ENCODE data around the gene COX4I2.
"Not testable (repeated sequence)": the region's sequence is repeated elsewhere in the genome, so short reads cannot be mapped to it uniquely, and the experiment has no call there.

COX4I2 gene

DNA sequence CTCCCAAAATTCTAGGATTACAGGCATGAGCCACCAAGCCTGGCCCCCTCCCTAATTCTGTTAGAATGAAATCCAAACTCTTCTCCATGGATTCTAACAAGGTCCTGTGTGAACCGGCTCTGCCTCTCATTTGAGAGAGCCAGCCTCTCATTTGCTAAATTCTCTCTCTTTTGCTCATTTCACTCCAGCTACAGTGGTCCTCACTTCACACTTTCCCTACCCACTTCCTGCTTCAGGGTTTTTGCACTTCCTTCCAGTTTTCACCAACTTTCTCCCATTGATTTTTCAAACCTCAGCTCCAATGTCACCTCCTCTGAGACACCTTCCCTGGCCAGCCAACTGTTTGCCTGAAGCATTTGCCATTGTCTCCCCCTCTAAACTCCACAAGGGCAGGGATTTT, 5.1 kb downstream of the COX4I2 start:
- H3K27ac Mint-ChIP-seq (ENCODE audit: low read depth), result peak overlapping the region; percentile 8
- no peaks in the 10 kb centered on the region for H3K9me3 Mint-ChIP-seq
- H3K36me3 Mint-ChIP-seq (ENCODE audit: insufficient read depth), result no peaks in the 10 kb centered on the region
- H3K27me3 Mint-ChIP-seq, result peaks cover 15% of the 10 kb centered on the region
- peaks cover 15% of the 10 kb centered on the region for H3K4me1 Mint-ChIP-seq
- DNase-seq (ENCODE audit: low spot score in 2 of 2), result no peak
- ATAC-seq (replicated peaks; ENCODE audit: extremely low read depth, poor library complexity, severe bottlenecking), result no peak
- H3K4me3 Mint-ChIP-seq, result peak overlapping the region; percentile 15

DNA sequence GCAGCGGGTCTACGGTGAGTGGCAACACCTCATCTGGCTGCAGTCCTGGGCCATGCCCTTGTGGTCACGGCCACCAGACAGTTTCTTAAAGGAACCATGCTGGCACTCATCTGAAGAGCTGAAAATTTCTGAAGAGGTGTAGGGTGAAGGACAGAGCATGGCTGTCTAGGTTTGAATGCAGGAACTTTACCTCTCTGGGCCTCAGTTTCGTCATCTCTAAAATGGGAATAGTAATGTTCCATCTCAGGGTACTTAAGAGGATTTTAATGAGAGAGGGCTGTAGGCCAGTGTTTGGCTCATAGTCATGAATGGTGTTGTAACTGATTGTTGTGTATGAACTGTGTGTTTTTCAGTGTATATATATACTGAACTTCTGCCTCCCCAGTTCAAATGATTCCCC, 5.8 kb downstream of the COX4I2 start:
- Mint-ChIP-seq H3K4me1 (peaks cover 15% of the 10 kb centered on the region), H3K27me3 (peaks cover 15% of the 10 kb centered on the region), H3K4me3 (no peak overlapping the region), H3K36me3 (ENCODE audit: insufficient read depth) (no peaks in the 10 kb centered on the region), H3K27ac (ENCODE audit: low read depth) (no peak overlapping the region), H3K9me3 (no peaks in the 10 kb centered on the region)
- no peak for DNase-seq (ENCODE audit: low spot score in 2 of 2)
- ATAC-seq (replicated peaks; ENCODE audit: extremely low read depth, poor library complexity, severe bottlenecking), result no peak

DNA sequence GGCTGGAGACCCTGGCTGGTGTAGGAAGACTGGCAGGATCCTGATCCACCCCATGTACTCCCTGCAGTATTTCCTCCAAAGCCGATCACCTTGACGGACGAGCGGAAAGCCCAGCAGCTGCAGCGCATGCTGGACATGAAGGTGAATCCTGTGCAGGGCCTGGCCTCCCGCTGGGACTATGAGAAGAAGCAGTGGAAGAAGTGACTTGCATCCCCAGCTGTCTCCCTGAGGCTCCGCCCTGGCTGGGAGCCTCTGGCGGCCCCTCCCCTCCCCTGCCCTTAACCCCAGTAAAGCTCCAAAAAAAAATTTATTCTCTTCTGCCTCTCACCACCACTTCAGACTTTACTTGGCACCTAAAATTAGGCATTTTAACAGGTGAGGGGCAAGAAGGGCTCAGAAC, 7.0 kb downstream of the COX4I2 start:
- Mint-ChIP-seq H3K4me1 (peaks cover 15% of the 10 kb centered on the region), H3K27ac (ENCODE audit: low read depth) (no peak overlapping the region), H3K36me3 (ENCODE audit: insufficient read depth) (no peaks in the 10 kb centered on the region), H3K27me3 (peaks cover 12% of the 10 kb centered on the region), H3K4me3 (no peak overlapping the region), H3K9me3 (no peaks in the 10 kb centered on the region)
- no peak for DNase-seq (ENCODE audit: low spot score in 2 of 2)
- no peak for ATAC-seq (replicated peaks; ENCODE audit: extremely low read depth, poor library complexity, severe bottlenecking)

- not testable (repeated sequence) for ATAC-seq (replicated peaks; ENCODE audit: extremely low read depth, poor library complexity, severe bottlenecking); H3K9me3 Mint-ChIP-seq; H3K27ac Mint-ChIP-seq (ENCODE audit: low read depth); H3K4me3 Mint-ChIP-seq; H3K27me3 Mint-ChIP-seq; DNase-seq (ENCODE audit: low spot score in 2 of 2); H3K36me3 Mint-ChIP-seq (ENCODE audit: insufficient read depth); H3K4me1 Mint-ChIP-seq
Observed at GRCh38 chr20:31648104-31648503, 10.4 kb downstream of the COX4I2 start.

- H3K4me1 Mint-ChIP-seq, result no peaks in the 10 kb centered on the region
- H3K27me3 Mint-ChIP-seq, result no peaks in the 10 kb centered on the region
- no peak overlapping the region for H3K4me3 Mint-ChIP-seq
- H3K9me3 Mint-ChIP-seq, result no peaks in the 10 kb centered on the region
- no peak for ATAC-seq (replicated peaks; ENCODE audit: extremely low read depth, poor library complexity, severe bottlenecking)
- DNase-seq (ENCODE audit: low spot score in 2 of 2), result no peak
- H3K27ac Mint-ChIP-seq (ENCODE audit: low read depth), result no peak overlapping the region
- no peaks in the 10 kb centered on the region for H3K36me3 Mint-ChIP-seq (ENCODE audit: insufficient read depth)
Observed at GRCh38 chr20:31652917-31653396, 15.2 kb downstream of the COX4I2 start.

DNA sequence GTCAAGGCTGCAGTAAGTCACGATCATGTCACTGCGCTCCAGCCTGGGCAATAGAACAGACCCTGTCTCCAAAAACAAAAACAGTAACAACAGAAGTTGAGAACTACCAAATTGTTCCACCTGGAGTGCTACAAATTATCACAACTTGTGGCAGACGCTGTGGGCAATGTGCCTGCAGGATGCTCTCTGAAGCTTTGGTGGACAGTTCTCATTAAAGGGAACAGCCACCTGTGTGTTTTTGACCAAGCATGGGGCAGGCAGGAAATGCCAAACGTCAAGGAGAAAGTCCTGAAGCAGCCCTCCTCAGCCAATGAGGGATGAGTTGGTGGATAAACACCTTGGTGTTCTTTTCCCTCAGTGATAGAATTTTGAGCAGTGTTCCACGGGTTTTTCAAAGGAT, 15.8 kb downstream of the COX4I2 start:
- Mint-ChIP-seq H3K27ac (ENCODE audit: low read depth) (no peak overlapping the region), H3K27me3 (no peaks in the 10 kb centered on the region), H3K36me3 (ENCODE audit: insufficient read depth) (no peaks in the 10 kb centered on the region), H3K4me1 (no peaks in the 10 kb centered on the region), H3K4me3 (no peak overlapping the region), H3K9me3 (no peaks in the 10 kb centered on the region)
- no peak for DNase-seq (ENCODE audit: low spot score in 2 of 2)
- no peak for ATAC-seq (replicated peaks; ENCODE audit: extremely low read depth, poor library complexity, severe bottlenecking)

GRCh38 chr20:31654534-31654933, 16.8 kb downstream of the COX4I2 start:
- Mint-ChIP-seq H3K27ac (ENCODE audit: low read depth) (no peak overlapping the region), H3K4me1 (no peaks in the 10 kb centered on the region), H3K4me3 (no peak overlapping the region), H3K9me3 (no peaks in the 10 kb centered on the region), H3K27me3 (no peaks in the 10 kb centered on the region), H3K36me3 (ENCODE audit: insufficient read depth) (no peaks in the 10 kb centered on the region)
- ATAC-seq (replicated peaks; ENCODE audit: extremely low read depth, poor library complexity, severe bottlenecking) (no peak), DNase-seq (ENCODE audit: low spot score in 2 of 2) (no peak)

GRCh38 chr20:31661625-31662371, 24.1 kb downstream of the COX4I2 start:
- Mint-ChIP-seq H3K4me3 (peak overlapping the region; percentile 86), H3K4me1 (peaks cover 46% of the 10 kb centered on the region), H3K27me3 (no peaks in the 10 kb centered on the region), H3K36me3 (ENCODE audit: insufficient read depth) (peaks cover 20% of the 10 kb centered on the region), H3K27ac (ENCODE audit: low read depth) (peak overlapping the region; percentile 70), H3K9me3 (no peaks in the 10 kb centered on the region)
- peak; percentile 88 for ATAC-seq (replicated peaks; ENCODE audit: extremely low read depth, poor library complexity, severe bottlenecking)
- peak; percentile 61 to 74 for DNase-seq (ENCODE audit: low spot score in 2 of 2)

- DNase-seq (ENCODE audit: low spot score in 2 of 2) (no peak), ATAC-seq (replicated peaks; ENCODE audit: extremely low read depth, poor library complexity, severe bottlenecking) (no peak)
- Mint-ChIP-seq H3K27ac (ENCODE audit: low read depth) (peak overlapping the region; percentile 70), H3K4me1 (peaks cover 52% of the 10 kb centered on the region), H3K9me3 (no peaks in the 10 kb centered on the region), H3K4me3 (peak overlapping the region; percentile 86), H3K36me3 (ENCODE audit: insufficient read depth) (peaks cover 20% of the 10 kb centered on the region), H3K27me3 (no peaks in the 10 kb centered on the region)
Observed at GRCh38 chr20:31662372-31662854, 24.7 kb downstream of the COX4I2 start.

DNA sequence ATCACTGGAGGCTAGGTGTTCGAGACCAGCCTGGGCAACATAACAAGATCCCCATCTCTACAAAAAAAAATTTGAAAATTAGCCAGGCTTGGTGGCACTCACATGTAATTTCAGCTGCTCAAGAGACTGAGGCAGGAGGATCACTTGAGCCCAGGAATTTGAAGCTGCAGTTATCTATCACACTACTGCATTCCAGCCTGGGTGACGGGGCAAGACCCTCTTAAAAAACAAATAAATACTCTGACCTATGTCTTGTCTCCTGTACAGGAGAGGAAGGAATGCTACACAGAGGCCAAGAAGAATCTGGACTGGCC, 25.8 kb downstream of the COX4I2 start:
- no peak overlapping the region for H3K4me3 Mint-ChIP-seq
- ATAC-seq (replicated peaks; ENCODE audit: extremely low read depth, poor library complexity, severe bottlenecking) (no peak), DNase-seq (ENCODE audit: low spot score in 2 of 2) (no peak)
- H3K27ac Mint-ChIP-seq (ENCODE audit: low read depth), result no peak overlapping the region
- H3K27me3 Mint-ChIP-seq, result no peaks in the 10 kb centered on the region
- peaks cover 62% of the 10 kb centered on the region for H3K4me1 Mint-ChIP-seq
- H3K36me3 Mint-ChIP-seq (ENCODE audit: insufficient read depth), result peaks cover 20% of the 10 kb centered on the region
- no peaks in the 10 kb centered on the region for H3K9me3 Mint-ChIP-seq

GRCh38 chr20:31663838-31664695, 26.4 kb downstream of the COX4I2 start:
- Mint-ChIP-seq H3K4me1 (peaks cover 62% of the 10 kb centered on the region), H3K36me3 (ENCODE audit: insufficient read depth) (peaks cover 20% of the 10 kb centered on the region), H3K4me3 (no peak overlapping the region), H3K9me3 (no peaks in the 10 kb centered on the region), H3K27me3 (no peaks in the 10 kb centered on the region), H3K27ac (ENCODE audit: low read depth) (peak overlapping the region; percentile 92)
- DNase-seq (ENCODE audit: low spot score in 2 of 2) (no peak), ATAC-seq (replicated peaks; ENCODE audit: extremely low read depth, poor library complexity, severe bottlenecking) (no peak)

DNA sequence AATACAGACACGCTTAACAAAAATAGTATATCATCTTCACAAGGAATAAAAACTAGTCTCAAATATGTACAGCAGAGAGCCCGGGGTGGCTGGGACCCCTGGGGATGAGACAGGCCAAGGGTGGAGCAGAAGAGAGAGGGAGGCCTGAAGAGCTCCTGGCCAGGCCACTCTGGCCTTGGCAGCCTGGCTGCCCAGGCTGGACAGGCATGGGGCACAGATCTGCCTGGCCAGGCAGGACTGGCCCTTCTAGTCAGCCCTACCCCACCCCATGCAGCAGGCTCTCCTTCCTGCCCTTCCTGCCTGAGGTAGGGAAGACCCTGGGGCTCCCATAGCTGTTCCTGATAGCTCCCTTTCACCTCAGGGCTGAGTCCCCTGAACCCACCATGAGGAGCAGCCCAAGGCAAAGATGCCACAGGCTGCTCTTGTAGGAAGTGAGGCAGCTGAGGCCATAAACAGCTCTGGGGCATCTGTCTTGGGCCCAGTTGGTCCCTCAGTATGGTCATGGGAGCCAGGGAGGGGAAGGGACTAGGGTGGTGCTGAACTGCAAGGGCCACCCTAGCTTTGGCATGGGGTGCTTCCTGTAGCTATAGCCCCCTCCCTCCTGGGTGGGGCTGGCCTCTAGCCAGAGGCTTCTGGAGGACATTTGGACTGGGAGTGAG, 27.1 kb downstream of the COX4I2 start:
- H3K4me1 Mint-ChIP-seq, result peaks cover 69% of the 10 kb centered on the region
- no peaks in the 10 kb centered on the region for H3K27me3 Mint-ChIP-seq
- H3K36me3 Mint-ChIP-seq (ENCODE audit: insufficient read depth), result peaks cover 22% of the 10 kb centered on the region
- peak overlapping the region; percentile 92 for H3K27ac Mint-ChIP-seq (ENCODE audit: low read depth)
- H3K4me3 Mint-ChIP-seq, result no peak overlapping the region
- ATAC-seq (replicated peaks; ENCODE audit: extremely low read depth, poor library complexity, severe bottlenecking), result no peak
- H3K9me3 Mint-ChIP-seq, result no peaks in the 10 kb centered on the region
- no peak for DNase-seq (ENCODE audit: low spot score in 2 of 2)

All from central memory CD8-positive, alpha-beta T cell (primary cell).